HPDE6-E6E7 (cell line): ENCODE data around the gene AGO4.

Experiments used
- DNase-seq: peaks from one replicate; pipeline ENCODE4 v3.0.0; 2011; ENCODE audit warnings: missing footprints; ENCODE audit errors: extremely low spot score

AGO4 gene

DNA sequence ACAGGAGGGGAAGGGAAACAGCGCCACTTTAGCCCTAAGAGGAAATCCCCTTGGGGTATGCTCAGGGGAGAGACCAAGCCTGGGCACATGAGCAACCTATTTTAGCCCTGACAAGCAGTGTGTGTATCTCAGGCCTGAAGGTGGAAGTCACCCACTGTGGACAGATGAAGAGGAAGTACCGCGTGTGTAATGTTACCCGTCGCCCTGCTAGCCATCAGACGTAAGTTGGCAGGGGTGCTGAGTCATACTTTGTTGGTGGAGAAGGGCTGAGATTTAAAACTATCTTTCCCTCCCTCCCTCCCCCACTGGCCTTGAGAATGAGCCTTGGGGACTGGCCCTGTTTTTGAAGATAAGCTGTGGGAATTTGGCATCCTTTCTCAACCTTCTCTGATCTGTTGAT lies 86.4 kb downstream of the AGO4 start:
- DNase-seq, result no peak

- no peak for DNase-seq
Observed at GRCh38 chr1:35894656-35895055, 86.8 kb downstream of the AGO4 start.

- DNase-seq, result no peak
Observed at GRCh38 chr1:35899941-35900340, 92.1 kb downstream of the AGO4 start.

DNA sequence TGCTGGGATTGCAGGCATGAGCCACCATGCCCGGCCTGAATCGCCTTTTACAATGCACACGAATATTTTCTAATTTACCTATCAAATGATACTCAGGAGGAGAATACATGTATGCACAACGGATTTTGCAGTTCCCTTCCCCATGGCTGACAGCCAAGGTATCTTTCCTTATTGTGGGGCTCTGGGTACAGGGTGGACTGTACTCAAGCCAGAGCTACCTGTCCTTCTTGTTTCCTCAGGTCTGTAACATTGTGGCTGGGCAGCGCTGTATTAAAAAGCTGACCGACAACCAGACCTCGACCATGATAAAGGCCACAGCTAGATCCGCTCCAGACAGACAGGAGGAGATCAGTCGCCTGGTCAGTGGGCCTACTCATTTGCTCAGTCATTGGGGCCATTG lies 93.4 kb downstream of the AGO4 start:
- no peak for DNase-seq

DNA sequence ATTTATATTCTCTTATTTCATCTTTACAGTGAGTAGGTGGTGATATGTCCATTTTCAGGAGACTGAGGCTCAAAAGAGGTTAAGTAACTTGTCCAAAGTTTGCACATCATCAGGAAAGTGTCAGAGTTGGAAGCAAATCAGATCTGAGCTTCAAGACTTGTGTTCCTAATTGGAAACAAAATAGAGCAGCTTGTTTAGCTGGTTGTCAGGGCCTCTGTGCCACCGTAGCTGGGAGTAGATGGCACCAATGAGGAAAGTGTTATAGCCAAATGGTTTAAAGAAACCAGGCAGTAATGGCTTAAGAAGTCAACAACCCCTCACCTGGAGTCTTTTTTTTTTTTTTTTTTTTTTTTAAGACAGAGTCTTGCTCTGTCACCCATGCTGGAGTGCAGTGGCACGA lies 94.9 kb downstream of the AGO4 start:
- no peak for DNase-seq
